ENCODE results near the gene BACE2.
"Not testable (repeated sequence)": the region's sequence is repeated elsewhere in the genome, so short reads cannot be mapped to it uniquely, and the experiment has no call there.

BACE2 gene

DNA sequence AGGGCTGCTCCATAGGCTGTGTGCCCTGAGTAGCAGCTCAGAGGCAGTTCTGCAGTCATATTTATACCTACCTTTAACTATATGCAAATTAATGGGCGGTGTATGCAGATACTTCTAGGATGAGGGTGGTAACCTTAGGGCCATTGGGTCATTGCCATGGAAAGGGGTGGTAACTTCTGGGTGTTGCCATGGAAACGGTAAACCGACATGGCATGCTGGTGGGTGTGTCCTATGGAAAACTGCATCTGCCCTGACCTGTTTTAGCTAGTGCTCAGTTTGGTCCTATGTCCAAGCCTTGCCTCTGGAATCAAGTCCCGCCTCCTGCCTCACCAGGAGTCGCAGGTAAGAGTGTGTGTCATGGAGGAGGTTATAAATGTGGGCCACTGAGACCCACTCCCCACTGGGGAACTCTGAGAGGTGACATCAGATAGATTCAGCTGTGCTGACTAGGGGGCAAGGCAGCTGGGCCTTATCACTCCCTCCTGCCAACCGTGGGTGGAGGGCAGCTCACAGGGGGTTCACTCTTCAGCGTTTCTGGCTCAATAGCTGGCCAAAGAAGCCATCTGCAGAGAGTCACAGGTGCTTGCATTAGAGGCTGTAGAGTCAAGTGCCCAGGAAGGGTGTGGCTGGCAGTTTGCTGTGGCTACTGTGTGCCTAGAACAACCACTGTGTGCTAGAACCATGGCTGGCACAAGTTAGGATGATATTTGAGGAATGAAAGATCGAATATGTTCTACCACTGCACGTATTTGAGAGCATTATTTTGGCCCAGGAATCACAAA, 19.0 kb downstream of the BACE2 start:
- DNase-seq, result no peak

DNA sequence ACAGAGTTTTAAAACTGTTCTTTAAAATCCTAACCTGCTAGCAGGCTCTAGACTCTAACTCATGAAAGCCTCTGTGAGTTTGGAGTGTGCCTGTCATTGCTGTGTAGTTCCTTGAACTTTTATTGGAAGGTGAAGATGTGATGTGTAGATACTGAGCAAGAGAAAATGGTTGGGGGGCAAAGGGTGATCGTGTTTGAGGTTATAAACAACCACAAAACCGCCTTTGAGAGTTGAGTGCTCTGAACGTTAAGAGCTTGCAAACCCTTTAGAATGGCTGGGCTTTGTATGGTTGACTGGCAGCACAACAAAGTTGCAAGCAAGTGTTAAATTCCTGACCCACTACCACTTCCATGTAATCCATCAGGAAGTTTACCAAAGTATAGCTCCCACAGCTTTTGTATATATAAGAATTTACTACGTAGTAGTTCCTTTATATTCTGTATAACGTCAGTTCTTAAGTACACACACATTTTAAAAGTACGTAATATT, 19.6 kb downstream of the BACE2 start:
- DNase-seq, result no peak

DNA sequence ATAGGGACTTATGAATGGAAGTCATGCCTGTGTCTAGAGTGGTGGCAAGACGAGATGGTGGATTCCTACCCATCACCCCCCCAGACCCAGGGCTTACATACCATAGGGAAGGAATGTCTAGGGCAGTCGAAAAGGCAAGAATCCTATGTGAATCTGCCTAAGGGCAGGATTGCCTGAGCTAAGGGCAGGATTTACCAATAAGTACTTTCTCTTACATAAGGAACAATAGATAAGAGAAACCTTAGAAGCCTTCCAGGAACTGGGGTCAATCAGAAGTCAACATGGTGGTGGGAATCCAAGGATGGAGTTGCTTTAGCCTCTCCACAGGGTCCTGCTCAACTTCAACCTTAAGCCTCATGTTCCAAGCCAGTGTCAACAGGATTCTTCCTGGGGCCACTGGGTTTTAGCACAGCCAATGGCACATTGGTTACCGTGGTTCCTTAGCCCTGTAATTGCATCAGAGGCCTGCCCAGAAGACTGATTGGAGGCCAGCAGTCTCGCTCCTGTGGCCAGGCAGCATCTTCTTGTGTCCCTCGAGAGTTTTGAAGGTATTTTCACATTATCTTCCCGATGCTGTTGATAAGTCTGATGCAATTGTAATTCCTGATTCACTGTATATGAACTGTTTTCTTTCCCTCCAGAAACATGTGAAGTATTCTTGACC, 20.7 kb downstream of the BACE2 start:
- DNase-seq, result no peak

DNA sequence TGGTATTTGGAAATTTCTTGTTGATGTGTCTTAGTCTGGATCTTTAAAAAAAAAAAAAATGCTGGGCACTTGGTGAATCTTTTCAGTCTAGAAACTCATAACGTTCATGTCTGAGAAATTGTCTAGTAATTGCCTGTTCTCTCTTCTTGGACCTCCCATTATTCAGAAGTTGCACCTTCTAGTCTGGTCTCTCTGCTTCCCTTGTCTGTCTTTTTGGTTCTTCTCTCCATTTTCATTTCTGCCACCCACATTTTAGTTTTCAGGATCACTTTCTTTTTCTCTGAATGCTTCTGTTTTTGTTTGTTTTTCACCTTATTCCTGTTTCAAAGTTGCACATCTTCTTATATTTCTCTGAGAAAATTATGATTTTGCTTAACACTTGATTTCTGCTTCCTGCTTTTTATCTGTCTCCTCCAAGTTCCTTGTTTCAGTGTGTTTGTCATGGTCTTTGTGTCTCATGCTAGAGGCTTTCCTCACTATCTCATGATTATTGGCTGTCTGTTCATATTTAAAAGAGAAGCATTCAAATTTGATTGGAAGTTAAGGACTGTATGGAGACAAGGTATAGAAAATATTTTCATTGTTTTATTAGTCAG, 21.3 kb downstream of the BACE2 start:
- DNase-seq, result no peak

DNA sequence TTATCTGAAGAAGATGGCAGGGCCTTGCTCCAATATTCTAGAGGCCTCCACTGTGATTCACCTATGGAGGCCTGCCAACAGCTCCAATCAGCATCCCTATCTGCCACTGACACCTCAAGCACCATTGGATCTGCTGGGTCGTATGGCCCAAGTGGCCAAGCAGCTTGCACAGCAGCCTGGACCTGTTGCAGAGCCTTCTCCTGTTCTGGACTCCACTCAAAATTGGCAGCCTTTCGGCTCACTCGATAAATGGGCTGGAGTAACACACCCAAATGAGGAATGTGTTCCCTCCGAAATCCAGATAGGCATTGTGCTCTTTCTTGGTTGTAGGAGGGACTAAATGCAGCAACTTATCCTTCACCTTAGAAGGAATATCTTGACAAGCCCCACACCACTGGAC, 24.6 kb downstream of the BACE2 start:
- not testable (repeated sequence) for DNase-seq

DNA sequence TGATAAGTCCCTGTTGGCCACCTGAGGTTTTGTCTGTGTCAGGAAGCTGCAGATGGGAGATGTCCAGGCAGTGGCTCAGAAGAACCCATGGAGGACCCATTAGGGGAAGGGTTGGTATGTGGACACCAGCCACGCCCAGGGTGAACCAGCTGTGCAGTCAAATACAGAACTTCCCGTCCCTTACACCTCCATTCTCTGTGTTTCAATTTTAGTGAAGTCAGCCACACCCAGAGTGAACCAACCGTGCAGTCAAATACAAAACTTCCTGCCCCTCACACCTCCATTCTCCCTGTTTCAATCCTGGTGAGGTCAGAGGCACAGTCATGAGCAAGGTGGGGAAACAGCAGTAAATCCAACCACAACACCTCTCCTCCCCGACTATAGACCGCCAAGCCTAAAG, 27.4 kb downstream of the BACE2 start:
- DNase-seq, result no peak

DNA sequence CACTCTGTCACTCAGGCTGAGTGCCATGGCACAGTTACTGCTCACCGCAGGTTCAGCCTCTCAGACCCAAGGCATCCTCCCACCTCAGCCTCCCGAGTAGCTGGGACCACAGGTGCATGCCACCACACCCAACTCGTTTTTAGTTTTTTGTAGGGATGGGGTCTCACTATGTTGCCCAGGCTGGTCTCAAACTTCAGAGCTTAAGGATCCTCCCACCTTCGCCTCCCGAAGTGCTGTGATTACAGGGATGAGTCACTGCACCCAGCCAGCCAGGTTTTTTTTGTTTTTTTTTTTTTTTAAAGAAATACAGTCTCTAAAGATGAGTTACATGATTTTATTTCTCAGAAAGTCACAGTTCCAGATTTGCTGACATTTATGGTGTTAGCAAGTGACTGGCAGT, 29.0 kb downstream of the BACE2 start:
- no peak for DNase-seq

DNA sequence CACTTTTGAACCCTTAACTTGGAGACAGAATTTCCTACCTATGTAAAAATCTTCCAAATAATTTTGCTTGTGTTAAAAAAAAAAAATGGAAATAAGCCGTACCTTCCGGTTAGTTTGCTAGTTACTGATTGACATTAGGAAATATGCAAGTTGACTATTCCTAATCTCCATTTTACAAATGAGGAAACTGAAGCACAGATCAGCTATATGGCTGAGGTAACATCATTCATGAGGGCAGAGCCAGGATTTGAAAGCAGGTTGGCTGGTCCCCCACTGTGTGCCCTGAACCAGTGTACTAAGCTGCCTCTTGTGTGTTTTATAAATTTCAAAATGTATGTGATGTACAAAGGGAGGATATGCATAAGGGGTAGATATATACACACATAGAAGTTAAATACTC, 29.6 kb downstream of the BACE2 start:
- no peak for DNase-seq

DNA sequence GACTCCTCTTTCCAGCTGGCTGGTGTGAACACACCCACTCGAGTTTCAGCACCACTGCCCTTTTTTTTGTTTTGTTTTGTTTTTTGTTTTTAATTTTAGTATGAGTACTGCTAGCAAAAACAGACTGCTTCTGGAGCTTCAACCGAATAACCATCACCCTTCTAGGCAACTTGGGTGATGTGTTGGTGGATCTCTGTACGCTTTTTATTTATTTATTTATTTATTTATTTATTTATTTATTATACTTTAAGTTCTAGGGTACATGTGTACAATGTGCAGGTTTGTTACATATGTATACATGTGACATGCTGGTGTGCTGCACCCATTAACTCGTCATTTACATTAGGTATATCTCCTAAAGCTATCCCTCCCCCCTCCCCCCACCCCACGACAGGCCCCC, 30.7 kb downstream of the BACE2 start:
- DNase-seq, result not testable (repeated sequence)

DNA sequence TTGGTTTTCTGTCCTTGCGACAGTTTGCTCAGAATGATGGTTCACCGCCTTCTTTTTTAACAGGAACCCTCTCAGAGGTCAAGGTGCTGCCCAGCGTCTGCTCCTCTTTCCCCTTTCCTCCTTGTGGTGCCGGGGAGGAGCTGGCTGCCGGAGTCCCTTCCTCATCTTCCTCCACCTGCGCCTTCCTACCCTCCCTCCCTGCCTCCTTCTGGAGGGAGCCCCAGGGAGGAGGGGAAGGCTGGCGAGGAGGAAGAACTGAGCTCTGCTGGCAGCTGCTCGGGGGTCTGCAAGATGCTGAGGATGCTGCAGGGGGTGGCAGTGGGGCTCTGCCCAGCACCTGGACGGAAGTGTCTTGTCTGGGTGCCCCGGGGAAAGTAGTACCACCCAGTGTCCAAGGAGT, 31.2 kb downstream of the BACE2 start:
- DNase-seq, result no peak

DNA sequence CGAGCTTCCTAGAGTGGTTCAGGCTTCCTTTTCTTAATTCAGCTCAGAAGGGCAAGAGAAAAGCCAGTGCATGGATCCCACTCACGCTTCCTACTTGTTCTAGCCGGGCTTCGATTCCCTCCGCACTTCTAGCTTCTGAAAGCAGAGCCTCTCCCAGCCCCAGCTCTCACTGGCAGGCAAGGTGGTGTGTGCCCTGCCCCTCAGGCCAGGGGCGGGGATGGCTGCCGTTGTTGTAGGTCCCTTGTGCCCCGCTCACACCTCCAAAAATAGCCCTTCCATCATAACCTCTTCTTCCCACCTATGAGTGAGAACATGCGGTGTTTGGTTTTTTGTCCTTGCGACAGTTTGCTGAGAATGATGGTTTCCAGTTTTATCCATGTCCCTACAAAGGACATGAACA, 31.6 kb downstream of the BACE2 start:
- DNase-seq, result no peak

DNA sequence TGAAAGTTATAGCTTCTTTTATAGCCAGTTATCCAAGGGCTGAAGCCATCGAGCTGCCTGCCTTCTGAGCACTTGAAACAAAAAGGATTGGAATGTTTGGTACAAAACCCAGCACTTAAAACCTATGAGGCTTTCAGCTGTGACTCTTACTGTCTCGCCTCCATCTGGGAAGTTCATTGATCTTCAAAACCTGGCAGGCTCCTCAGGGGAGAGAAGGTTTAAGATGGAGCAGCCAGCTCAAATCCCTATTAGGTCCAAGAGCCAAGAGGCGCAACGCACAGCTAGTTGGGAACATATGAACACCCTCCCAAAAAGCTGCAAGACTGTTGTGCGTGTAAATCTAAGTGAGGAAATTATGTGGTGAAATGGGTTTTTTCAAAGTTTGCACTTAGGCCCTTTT, 33.4 kb downstream of the BACE2 start:
- DNase-seq, result no peak

DNA sequence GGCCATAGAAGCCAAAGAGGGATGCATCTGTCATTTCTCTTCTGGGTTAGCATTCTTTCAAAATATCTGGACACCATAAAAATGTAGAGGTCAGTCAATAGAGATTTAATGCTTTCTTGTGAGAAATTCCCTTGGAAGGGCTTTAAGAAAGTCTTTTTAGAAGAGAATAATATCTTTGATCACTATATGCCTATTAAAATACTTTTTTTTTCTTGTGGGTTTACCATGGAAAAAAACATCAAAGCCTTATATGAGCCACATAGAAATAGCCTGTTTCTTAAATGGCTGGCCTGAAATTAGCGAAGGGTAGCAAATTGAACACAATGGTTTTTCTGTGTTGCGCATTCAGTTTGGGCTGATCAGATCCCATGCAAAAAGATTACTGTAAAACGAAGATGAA, 36.8 kb downstream of the BACE2 start:
- DNase-seq, result no peak

DNA sequence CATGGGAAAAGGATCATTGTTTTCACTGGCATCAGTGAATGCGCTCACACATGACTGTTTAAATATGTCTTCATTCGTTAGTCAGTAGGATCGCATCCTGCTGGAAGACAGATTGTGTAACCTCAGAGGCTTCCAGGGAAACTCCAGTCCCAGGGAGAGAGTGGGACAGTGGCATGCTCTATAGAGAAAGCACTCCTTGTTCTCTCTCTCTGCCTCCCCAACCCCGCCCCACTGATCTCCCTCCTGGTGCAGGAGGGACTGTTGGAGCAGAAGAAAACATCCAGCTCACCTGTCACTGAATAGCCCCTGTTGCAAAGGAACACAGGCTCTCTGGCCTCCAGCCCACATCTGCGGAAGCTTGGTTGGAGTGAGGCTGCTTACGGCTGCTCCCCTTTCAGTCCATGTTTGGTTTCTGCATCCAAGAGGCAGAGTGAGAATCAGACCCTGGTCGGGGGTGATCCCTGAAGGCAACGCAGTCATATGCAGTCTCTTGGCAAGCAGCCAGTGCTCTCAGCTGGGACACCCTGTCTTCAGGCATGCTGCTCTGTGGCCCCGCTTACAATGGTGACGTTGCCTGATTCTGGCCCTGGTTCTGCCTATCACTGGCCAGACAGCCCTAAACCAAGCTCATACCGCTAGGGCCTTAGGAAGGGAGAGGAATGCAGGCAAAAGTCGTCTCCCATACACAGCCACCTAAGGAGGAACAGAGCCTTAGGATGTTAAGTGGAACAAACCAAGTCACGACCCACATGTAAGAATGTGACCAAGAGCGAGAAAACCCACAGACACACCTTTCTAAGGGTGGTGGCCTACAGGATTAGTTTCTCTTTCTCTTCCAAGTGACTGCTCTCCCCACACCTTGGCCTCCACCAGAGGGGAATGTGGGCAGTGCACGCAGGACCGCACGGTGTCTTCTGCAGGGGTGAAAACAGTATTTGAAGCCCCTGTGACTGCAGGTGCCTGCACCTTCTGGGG, 39.7 kb downstream of the BACE2 start:
- DNase-seq, result no peak

DNA sequence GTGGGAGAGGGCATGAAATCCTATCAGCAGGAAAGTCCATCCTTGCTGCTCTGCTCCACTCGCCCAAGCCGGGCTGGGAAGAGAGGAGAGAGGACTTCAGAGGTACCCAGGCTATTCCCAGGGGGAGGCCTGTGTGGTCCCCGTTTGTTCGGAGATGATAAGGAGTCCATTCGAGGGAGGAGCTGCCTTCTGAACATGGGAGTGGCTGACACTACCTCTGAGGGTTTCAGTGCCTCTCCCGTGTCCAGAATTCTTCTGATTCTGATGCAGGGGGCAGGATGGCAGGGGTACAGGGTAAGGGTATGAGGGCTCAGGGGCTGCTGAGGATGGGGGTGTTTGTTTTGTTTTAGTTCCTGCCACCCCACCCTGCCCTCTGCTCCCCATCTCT, 40.4 kb downstream of the BACE2 start:
- no peak for DNase-seq

DNA sequence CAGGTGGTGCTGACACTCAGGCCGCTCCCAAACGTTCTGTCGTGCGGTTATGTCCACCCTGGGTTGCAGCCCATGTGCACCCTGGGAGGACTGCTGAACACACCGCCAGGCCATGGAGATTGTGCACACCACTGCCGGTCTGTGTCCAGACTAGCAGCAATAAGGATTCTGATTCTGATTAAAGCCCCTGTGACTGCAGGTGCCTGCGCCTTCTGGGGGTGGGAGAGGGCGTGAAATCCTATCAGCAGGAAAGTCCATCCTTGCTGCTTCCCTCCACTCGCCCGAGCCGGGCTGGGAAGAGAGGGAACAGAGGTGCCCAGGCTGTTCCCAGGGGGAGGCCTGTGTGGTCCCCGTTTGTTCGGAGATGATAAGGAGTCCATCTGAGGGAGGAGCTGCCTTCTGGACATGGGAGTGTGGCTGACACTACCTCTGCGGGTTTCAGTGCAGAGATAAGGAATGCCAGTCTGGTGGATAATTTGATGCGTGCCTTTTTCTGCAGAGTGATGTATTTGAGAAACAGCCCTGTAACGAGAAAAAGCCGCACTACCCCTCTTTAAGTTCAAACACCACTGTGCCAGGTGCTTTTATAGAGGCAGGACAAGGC, 41.2 kb downstream of the BACE2 start:
- DNase-seq, result no peak

DNA sequence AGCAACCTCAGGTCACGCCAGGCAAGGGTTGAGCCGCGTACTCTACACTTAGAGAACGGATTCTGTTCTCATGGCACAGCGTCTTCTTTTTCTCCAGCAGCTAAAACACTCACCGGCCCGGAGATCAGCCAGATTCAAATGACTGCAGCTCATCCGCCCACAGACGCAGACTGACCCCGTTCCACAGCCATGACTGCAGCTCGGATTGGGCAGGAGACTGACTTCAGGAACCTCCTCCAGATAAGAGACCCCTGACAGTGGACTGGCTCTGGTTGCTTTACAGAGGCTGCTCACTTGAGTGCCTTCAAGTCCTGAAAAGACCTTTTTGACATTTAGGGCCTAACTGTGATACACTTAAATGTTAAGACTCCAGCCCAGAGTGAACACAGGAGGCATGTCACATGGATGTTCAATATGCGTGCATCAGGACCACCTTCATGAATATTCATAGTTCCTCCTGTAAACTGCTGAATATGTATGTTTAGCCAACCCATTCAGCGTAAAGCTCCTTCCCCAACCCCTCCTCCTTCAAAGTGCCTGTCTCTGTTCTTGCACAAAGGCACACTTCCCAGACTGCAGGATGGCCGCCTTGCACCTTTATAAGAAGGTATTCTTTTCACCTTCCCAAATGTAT, 42.6 kb downstream of the BACE2 start:
- DNase-seq, result no peak

DNA sequence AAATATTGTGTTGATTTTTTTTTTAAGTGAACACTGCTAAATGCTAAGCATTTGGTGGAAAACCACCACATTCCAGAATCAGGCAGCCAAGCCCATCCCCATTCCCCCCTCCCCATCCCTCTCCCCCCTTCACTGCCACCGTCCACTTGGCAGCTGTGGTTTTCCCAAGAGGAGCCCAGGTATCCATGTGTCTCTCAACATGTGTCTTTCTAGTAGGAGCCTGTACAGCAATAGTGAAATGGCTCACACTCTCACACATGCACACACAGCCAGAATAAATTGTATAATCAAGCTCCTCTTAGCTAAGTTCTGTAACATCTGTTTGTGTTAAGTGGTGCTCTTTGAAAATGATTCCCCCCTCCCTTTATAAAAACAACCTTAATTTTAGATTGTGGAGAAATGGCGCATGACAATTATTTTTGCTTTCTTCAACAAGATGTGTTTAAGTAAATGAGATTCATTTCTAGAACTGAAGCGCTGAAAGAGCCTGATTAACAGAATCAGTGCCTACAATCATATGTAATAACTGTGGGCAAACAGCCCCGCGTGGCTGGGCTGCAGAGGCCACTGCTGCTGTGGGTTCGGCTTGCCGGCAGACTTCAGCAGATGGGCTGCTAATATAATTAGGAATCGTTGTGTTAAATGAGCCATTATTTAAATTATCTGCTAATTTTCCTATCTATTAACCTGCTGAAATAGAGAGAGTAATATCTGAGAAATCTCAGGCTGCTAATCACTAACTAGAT, 43.3 kb downstream of the BACE2 start:
- no peak for DNase-seq

DNA sequence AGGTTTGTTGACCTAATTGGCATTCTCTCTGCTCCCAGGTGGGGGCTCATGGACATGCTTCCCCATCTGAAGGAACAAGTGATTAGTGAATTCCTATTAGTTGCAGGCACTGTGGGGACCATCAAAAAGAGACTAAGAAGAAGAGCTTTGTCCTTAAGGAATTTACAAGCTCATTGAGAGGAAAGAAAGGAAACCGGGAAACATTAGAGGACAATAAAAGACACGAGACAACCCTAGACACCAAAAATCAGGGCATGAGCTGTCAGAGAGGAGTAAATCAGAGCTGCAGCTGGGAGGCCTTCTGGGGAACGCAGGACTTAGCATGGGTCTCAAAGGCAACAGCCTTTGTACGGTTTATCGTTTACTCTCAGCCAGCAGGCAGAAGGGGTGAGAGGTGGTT, 45.1 kb downstream of the BACE2 start:
- DNase-seq, result no peak

DNA sequence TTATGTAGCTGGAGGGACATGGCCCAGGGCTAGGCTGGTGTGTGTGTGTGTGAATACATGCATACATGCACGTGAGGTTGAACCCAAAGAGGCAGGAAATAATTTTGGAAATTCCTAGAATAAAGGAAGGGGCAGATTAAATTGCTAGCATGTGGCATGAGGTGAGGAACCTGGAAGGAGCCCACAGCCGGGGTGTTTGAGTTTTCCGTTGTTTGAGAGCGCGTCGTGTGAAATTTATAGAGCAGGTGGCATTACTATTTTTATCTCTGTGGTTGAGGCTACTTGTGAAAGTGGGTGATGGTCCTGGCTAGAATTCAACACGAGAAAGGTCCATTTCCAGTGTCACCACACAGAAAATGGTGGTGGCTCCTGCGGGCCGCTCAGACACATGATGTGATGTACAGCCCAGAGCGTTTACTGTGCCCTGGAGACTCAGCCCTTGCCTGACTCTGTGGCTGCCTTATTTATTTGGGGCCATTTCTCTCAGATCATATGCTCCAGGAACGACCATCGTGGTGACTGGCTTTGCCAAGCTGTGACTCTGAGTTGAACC, 48.0 kb downstream of the BACE2 start:
- DNase-seq, result no peak

DNA sequence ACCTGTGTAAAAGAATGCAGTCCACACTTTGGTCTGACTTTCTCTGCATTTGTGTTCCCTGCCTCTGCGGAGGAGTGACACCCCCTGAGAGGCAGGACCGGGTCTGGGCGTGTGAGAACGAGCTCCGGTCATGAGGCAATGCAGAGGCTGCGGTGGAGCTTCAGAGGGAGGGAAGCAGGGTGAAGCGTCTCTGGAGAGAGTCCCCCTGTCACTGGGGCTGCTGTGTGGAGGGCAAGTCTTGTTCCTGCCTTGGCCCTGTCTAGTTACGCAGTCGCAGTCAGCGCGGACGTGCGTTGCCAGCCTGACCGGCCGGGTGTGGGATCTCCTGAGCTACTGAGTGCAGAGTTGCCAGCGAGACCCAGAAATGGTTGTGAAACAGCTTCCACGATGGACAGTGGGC, 48.5 kb downstream of the BACE2 start:
- DNase-seq, result no peak
